HCT116 (cell line): Measurements from ENCODE around the gene PARP9. TPM values are rescaled to one million over a fixed set of nuclear protein-coding genes. Genes with fewer than 3 reads are reported as not detected.
"Not testable (repeated sequence)": the region's sequence is repeated elsewhere in the genome, so short reads cannot be mapped to it uniquely, and the experiment has no call there.

ENCODE experiments used
- ATAC-seq: fragments of 200-7000 bp; cut with Tn5 transposase; 2 replicates; pipeline ENCODE4 v1.9.1; 2020; ENCODE audit warnings: mild to moderate bottlenecking, moderate library complexity
- BruUV-seq: library from RNA; stranded (reverse); fragments of 400-500 nt; replicated peaks from 2 replicates; lab custom pipeline; 2021; lab: Mats Ljungman, UMichigan
- CTCF ChIA-PET: fragments of 300-600 bp; sonication (Branson Sonifier 250); formaldehyde crosslinking; loops from one replicate; lab custom pipeline; 2021; ENCODE audit warnings: antibody characterized with exemption; lab: Charles Lee
- POLR2A ChIA-PET: fragments of 300-600, 350-600 bp; sonication (Branson Sonifier 250); formaldehyde crosslinking; loops from one replicate; lab custom pipeline; 2021; ENCODE audit warnings: antibody characterized with exemption; lab: Charles Lee
- RAD21 ChIA-PET, 2 experiments: fragments of 300-600 bp; sonication (Branson Sonifier 250); formaldehyde crosslinking; loops; one replicate each; lab custom pipeline; 2023; ENCODE audit warnings: low total read pairs in 2 of 2; ENCODE audit not compliant: uncharacterized antibody in 2 of 2, unreplicated experiment in 2 of 2, low non-redundant PET in 1 of 2; lab: Charles Lee
- DNase-seq: peaks from one replicate; pipeline ENCODE4 v3.0.0-alpha.2; 2010; ENCODE audit warnings: low read depth, low spot score
- H2AFZ ChIP-seq: fragments of 200-600 bp; shearing (Covaris generic), sonication (generic); 2 replicates; pipeline ENCODE4 v1.6.1; 2017; ENCODE audit warnings: low read depth, mixed run types, mixed read lengths, antibody characterized with exemption, low read length; ENCODE audit not compliant: poor library complexity, severe bottlenecking
- H3K27ac ChIP-seq: 2 replicates; pipeline ENCODE4 v1.5.1; 2012; ENCODE audit warnings: low read depth, low read length
- H3K27me3 ChIP-seq: fragments of 200-600 bp; sonication (generic); 2 replicates; pipeline ENCODE4 v1.6.1; 2016; ENCODE audit warnings: mixed run types, low read length, mixed read lengths; ENCODE audit not compliant: insufficient read depth
- H3K36me3 ChIP-seq, 2 experiments: fragments of 200-500 bp in 1 of 2; fragments of 200-600 bp in 1 of 2; sonication (Bioruptor generic) in 1 of 2; sonication (generic) in 1 of 2; 2 replicates each; pipeline versions ENCODE4 v1.5.1 to v1.6.1; 2014 to 2016; ENCODE audit warnings: low read length in 2 of 2, inconsistent platforms in 1 of 2, mixed read lengths in 1 of 2, mixed run types in 1 of 2; ENCODE audit not compliant: insufficient read depth in 2 of 2, control insufficient read depth in 1 of 2
- H3K4me1 ChIP-seq, 2 experiments: fragments of 200-600 bp in 1 of 2; sonication (generic) in 1 of 2; 2 replicates each; pipeline versions ENCODE4 v1.5.1 to v1.6.1; 2012 to 2017; ENCODE audit warnings: low read length in 2 of 2, inconsistent platforms in 1 of 2, mild to moderate bottlenecking in 1 of 2, mixed read lengths in 1 of 2, mixed run types in 1 of 2, moderate library complexity in 1 of 2; ENCODE audit not compliant: insufficient read depth in 2 of 2, control insufficient read depth in 1 of 2
- H3K4me2 ChIP-seq: fragments of 200-600 bp; sonication (generic); 2 replicates; pipeline ENCODE4 v1.6.1; 2017; ENCODE audit warnings: mixed run types, low read length, mixed read lengths
- H3K4me3 ChIP-seq, 2 experiments: fragments of 200-600 bp in 1 of 2; sonication (generic) in 1 of 2; replicated peaks in 1 of 2; 2 replicates each; pipeline ENCODE4 v1.5.1; 2011 to 2016; ENCODE audit warnings: low read length in 2 of 2, control low read depth in 1 of 2, low read depth in 1 of 2, mild to moderate bottlenecking in 1 of 2, mixed read lengths in 1 of 2, mixed run types in 1 of 2
- H3K79me2 ChIP-seq: fragments of 200-600 bp; sonication (generic); 2 replicates; pipeline ENCODE4 v1.6.1; 2017; ENCODE audit warnings: mild to moderate bottlenecking, mixed run types, low read length, moderate library complexity, mixed read lengths; ENCODE audit not compliant: insufficient read depth
- H3K9ac ChIP-seq: fragments of 200-600 bp; sonication (generic); 2 replicates; pipeline ENCODE4 v1.6.1; 2016; ENCODE audit warnings: low read length, mixed read lengths
- H3K9me2 ChIP-seq: fragments of 200-600 bp; sonication (generic), shearing (Covaris generic); 2 replicates; pipeline ENCODE4 v1.6.1; 2017; ENCODE audit warnings: mixed run types, mild to moderate bottlenecking, moderate library complexity; ENCODE audit not compliant: insufficient read depth
- H3K9me3 ChIP-seq, 2 experiments: fragments of 200-500 bp in 1 of 2; fragments of 200-600 bp in 1 of 2; sonication (Bioruptor generic) in 1 of 2; sonication (generic) in 1 of 2; 2 replicates each; pipeline ENCODE4 v1.6.1; 2014 to 2017; ENCODE audit warnings: low read length in 2 of 2, mixed read lengths in 2 of 2, inconsistent platforms in 1 of 2, low read depth in 1 of 2, mild to moderate bottlenecking in 1 of 2, mixed run types in 1 of 2, moderate library complexity in 1 of 2; ENCODE audit not compliant: control insufficient read depth in 1 of 2, insufficient read depth in 1 of 2
- H4K20me1 ChIP-seq: fragments of 200-600 bp; sonication (generic), shearing (Covaris generic); 2 replicates; pipeline ENCODE4 v1.6.1; 2017; ENCODE audit warnings: mixed run types, mild to moderate bottlenecking, moderate library complexity; ENCODE audit not compliant: insufficient read depth
- ATF3 ChIP-seq: IDR thresholded peaks from 2 replicates; pipeline ENCODE4 v1.6.1; 2012
- intact Hi-C: fragments of 100-400 bp; cut with micrococcal nuclease; formaldehyde crosslinking; loops from 2 replicates; pipeline ENCODE4 v1.10.0; 2022
- total RNA-seq: library from RNA; stranded (reverse); gene quantifications from one replicate; pipeline ENCODE4 v1.2.1, GENCODE V29; 2021; ENCODE audit not compliant: unreplicated experiment

The PARP9 gene
- total RNA-seq, 1 experiment from 2014 or later = 9.5 TPM

- Histone ChIP-seq H3K4me3 (no peak overlapping the region), H3K79me2 (peaks cover 99% of the 10 kb centered on the region), H3K27me3 (no peaks in the 10 kb centered on the region), H2AFZ (no peak overlapping the region), H3K4me2 (no peak overlapping the region), H3K9me3 (no peaks in the 10 kb centered on the region), H3K4me1 (peaks cover 2 to 19% of the 10 kb centered on the region in 2 experiments; a peak in 3 of 4 replicates), H3K9me2 (no peaks in the 10 kb centered on the region), H3K36me3 (no peaks in the 10 kb centered on the region), H3K27ac (no peak overlapping the region), H4K20me1 (peaks cover 7% of the 10 kb centered on the region; the same call in 1 of the 2 replicates), H3K9ac (no peak overlapping the region)
- intact Hi-C loops = no loop called here
- POLR2A ChIA-PET = no interaction called here
- RAD21 ChIA-PET = no interaction called here
- CTCF ChIA-PET = no interaction called here
- BruUV-seq = no TSS peak
- no peak for TF ChIP-seq ATF3
- ATAC-seq = no peak
- DNase-seq = no peak
Observed at GRCh38 chr3:122502139-122502538, 62.0 kb downstream of the PARP9 start.

GRCh38 chr3:122500964-122501363 lies 63.1 kb downstream of the PARP9 start:
- H3K36me3 ChIP-seq, H3K9me3 ChIP-seq, H3K4me3 ChIP-seq, H2AFZ ChIP-seq, H3K4me2 ChIP-seq, CTCF ChIA-PET, H3K9me2 ChIP-seq, DNase-seq, H3K27ac ChIP-seq, intact Hi-C loops, RAD21 ChIA-PET, ATAC-seq, H3K27me3 ChIP-seq, BruUV-seq, H3K9ac ChIP-seq: not testable (repeated sequence)
- peaks cover 2 to 26% of the 10 kb centered on the region in 2 experiments; a peak in 3 of 4 replicates for H3K4me1 ChIP-seq
- peaks cover 99% of the 10 kb centered on the region for H3K79me2 ChIP-seq
- POLR2A ChIA-PET = interaction anchor here (0.7 kb wide), 1 partner anchor 18 kb away, joined by 3 read pairs; no protein-coding TSS in a partner anchor
- H4K20me1 ChIP-seq = peaks cover 13% of the 10 kb centered on the region; the same call in 1 of the 2 replicates
